Measurements from ENCODE around the gene CIB4.

- TF ChIP-seq GATA2 (IDR thresholded peaks at IDR 0.05; ENCODE audit: low read depth, low read length) (no peak), GATA3 (IDR thresholded peaks at IDR 0.05; ENCODE audit: low read depth, low read length) (no peak)
Measured at GRCh38 chr2:26632624-26633185, 8.5 kb downstream of the CIB4 start.
